ENCODE results near the gene MED31. TPM values are rescaled to one million over a fixed set of nuclear protein-coding genes. Genes with fewer than 3 reads are reported as not detected.
A peak's percentile ranks its signal among the peaks of the same experiment; 100 is the strongest.

The MED31 gene
- total RNA-seq, 1 experiment from 2014 or later, result 10.6 TPM

DNA sequence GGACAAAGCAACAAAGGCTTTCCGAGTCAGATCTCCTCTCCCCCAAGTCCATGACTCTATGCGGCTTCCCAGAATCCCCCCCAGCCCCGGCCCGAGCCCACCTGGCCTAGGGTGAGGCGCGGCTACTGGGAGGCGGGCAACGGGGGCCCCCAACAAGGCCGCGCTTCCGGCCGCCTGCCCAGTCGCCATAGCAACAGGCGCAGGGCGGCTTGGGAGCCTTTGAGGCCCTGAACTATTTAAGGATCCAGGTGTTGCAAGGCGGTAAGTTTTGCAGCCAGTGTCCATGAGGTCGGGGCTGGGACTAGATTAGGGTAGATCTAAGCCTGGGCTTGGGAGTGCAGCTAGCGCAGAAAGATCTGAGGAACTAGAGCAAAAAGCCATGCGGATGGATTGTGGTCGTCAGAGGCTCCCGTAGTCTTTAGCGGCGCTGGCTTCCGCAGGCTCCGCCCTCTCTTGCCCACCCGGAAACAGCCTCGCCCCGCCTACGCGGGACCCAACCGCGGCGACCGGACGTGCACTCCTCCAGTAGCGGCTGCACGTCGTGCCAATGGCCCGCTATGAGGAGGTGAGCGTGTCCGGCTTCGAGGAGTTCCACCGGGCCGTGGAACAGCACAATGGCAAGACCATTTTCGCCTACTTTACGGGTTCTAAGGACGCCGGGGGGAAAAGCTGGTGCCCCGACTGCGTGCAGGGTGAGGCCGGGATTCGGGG is 10.7 kb downstream of the MED31 start, which contains the start of the genes KIAA0753 and TXNDC17 (continued):
- TF ChIP-seq, protein P1, sequence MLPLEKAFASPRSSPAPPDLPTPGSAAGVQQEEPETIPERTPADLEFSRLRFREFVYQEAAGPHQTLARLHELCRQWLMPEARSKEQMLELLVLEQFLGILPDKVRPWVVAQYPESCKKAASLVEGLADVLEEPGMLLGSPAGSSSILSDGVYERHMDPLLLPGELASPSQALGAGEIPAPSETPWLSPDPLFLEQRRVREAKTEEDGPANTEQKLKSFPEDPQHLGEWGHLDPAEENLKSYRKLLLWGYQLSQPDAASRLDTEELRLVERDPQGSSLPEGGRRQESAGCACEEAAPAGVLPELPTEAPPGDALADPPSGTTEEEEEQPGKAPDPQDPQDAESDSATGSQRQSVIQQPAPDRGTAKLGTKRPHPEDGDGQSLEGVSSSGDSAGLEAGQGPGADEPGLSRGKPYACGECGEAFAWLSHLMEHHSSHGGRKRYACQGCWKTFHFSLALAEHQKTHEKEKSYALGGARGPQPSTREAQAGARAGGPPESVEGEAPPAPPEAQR (CRISPR knock-in tag; IDR thresholded peaks at IDR 0.05), result no peak
- TF ChIP-seq TCF7 (CRISPR knock-in tag; IDR thresholded peaks at IDR 0.05; ENCODE audit: low read depth) (no peak), FOXP1 (CRISPR knock-in tag; IDR thresholded peaks at IDR 0.05; ENCODE audit: borderline replicate concordance) (peak; percentile 70), ZNF416 (CRISPR knock-in tag; IDR thresholded peaks at IDR 0.05) (peak; percentile 56; the same call in 1 of the 2 replicates), HMGA2 (CRISPR knock-in tag; IDR thresholded peaks at IDR 0.05) (no peak; the same call in 1 of the 2 replicates), ZNF121 (CRISPR knock-in tag; IDR thresholded peaks at IDR 0.05) (no peak), FOXJ3 (CRISPR knock-in tag; IDR thresholded peaks at IDR 0.05; ENCODE audit: borderline replicate concordance) (no peak), TEAD4 (CRISPR knock-in tag; IDR thresholded peaks at IDR 0.05) (no peak), SP1 (CRISPR knock-in tag; conservative IDR thresholded peaks at IDR 0.05) (peak; percentile 72), OVOL2 (CRISPR knock-in tag; IDR thresholded peaks at IDR 0.05; ENCODE audit: borderline replicate concordance) (no peak), ZNF232 (CRISPR knock-in tag; IDR thresholded peaks at IDR 0.05) (0 out of 2 replicates have a peak, but pooled peaks have one; percentile 16), NFATC4 (CRISPR knock-in tag; IDR thresholded peaks at IDR 0.05) (0 out of 2 replicates have a peak, but pooled peaks have one; percentile 19), GRHL2 (CRISPR knock-in tag; IDR thresholded peaks at IDR 0.05; ENCODE audit: insufficient replicate concordance, severe bottlenecking) (no peak), TEAD1 (CRISPR knock-in tag; IDR thresholded peaks at IDR 0.05) (peak; percentile 53; the same call in 1 of the 2 replicates), TP53 (CRISPR knock-in tag; IDR thresholded peaks at IDR 0.05) (peak; percentile 88; the same call in 1 of the 2 replicates)
- TF ChIP-seq, protein P2, sequence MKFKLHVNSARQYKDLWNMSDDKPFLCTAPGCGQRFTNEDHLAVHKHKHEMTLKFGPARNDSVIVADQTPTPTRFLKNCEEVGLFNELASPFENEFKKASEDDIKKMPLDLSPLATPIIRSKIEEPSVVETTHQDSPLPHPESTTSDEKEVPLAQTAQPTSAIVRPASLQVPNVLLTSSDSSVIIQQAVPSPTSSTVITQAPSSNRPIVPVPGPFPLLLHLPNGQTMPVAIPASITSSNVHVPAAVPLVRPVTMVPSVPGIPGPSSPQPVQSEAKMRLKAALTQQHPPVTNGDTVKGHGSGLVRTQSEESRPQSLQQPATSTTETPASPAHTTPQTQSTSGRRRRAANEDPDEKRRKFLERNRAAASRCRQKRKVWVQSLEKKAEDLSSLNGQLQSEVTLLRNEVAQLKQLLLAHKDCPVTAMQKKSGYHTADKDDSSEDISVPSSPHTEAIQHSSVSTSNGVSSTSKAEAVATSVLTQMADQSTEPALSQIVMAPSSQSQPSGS (CRISPR knock-in tag; IDR thresholded peaks at IDR 0.05; ENCODE audit: borderline replicate concordance, low read depth), result no peak
- TF ChIP-seq, protein P3, sequence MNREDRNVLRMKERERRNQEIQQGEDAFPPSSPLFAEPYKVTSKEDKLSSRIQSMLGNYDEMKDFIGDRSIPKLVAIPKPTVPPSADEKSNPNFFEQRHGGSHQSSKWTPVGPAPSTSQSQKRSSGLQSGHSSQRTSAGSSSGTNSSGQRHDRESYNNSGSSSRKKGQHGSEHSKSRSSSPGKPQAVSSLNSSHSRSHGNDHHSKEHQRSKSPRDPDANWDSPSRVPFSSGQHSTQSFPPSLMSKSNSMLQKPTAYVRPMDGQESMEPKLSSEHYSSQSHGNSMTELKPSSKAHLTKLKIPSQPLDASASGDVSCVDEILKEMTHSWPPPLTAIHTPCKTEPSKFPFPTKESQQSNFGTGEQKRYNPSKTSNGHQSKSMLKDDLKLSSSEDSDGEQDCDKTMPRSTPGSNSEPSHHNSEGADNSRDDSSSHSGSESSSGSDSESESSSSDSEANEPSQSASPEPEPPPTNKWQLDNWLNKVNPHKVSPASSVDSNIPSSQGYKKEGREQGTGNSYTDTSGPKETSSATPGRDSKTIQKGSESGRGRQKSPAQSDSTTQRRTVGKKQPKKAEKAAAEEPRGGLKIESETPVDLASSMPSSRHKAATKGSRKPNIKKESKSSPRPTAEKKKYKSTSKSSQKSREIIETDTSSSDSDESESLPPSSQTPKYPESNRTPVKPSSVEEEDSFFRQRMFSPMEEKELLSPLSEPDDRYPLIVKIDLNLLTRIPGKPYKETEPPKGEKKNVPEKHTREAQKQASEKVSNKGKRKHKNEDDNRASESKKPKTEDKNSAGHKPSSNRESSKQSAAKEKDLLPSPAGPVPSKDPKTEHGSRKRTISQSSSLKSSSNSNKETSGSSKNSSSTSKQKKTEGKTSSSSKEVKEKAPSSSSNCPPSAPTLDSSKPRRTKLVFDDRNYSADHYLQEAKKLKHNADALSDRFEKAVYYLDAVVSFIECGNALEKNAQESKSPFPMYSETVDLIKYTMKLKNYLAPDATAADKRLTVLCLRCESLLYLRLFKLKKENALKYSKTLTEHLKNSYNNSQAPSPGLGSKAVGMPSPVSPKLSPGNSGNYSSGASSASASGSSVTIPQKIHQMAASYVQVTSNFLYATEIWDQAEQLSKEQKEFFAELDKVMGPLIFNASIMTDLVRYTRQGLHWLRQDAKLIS (CRISPR knock-in tag; IDR thresholded peaks at IDR 0.05; ENCODE audit: borderline replicate concordance), result no peak
- TF ChIP-seq, protein P4, sequence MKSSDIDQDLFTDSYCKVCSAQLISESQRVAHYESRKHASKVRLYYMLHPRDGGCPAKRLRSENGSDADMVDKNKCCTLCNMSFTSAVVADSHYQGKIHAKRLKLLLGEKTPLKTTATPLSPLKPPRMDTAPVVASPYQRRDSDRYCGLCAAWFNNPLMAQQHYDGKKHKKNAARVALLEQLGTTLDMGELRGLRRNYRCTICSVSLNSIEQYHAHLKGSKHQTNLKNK (CRISPR knock-in tag; IDR thresholded peaks at IDR 0.05), result peak; percentile 5; the same call in 1 of the 2 replicates
- TF ChIP-seq, protein P5, sequence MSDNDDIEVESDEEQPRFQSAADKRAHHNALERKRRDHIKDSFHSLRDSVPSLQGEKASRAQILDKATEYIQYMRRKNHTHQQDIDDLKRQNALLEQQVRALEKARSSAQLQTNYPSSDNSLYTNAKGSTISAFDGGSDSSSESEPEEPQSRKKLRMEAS (CRISPR knock-in tag; IDR thresholded peaks at IDR 0.05), result peak; percentile 37; the same call in 1 of the 2 replicates
- TF ChIP-seq, protein P6, sequence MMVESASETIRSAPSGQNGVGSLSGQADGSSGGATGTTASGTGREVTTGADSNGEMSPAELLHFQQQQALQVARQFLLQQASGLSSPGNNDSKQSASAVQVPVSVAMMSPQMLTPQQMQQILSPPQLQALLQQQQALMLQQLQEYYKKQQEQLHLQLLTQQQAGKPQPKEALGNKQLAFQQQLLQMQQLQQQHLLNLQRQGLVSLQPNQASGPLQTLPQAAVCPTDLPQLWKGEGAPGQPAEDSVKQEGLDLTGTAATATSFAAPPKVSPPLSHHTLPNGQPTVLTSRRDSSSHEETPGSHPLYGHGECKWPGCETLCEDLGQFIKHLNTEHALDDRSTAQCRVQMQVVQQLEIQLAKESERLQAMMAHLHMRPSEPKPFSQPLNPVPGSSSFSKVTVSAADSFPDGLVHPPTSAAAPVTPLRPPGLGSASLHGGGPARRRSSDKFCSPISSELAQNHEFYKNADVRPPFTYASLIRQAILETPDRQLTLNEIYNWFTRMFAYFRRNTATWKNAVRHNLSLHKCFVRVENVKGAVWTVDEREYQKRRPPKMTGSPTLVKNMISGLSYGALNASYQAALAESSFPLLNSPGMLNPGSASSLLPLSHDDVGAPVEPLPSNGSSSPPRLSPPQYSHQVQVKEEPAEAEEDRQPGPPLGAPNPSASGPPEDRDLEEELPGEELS (CRISPR knock-in tag; IDR thresholded peaks at IDR 0.05), result peak; percentile 87
- TF ChIP-seq, protein P7, sequence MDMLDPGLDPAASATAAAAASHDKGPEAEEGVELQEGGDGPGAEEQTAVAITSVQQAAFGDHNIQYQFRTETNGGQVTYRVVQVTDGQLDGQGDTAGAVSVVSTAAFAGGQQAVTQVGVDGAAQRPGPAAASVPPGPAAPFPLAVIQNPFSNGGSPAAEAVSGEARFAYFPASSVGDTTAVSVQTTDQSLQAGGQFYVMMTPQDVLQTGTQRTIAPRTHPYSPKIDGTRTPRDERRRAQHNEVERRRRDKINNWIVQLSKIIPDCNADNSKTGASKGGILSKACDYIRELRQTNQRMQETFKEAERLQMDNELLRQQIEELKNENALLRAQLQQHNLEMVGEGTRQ (CRISPR knock-in tag; IDR thresholded peaks at IDR 0.05), result no peak
- TF ChIP-seq, protein P8, sequence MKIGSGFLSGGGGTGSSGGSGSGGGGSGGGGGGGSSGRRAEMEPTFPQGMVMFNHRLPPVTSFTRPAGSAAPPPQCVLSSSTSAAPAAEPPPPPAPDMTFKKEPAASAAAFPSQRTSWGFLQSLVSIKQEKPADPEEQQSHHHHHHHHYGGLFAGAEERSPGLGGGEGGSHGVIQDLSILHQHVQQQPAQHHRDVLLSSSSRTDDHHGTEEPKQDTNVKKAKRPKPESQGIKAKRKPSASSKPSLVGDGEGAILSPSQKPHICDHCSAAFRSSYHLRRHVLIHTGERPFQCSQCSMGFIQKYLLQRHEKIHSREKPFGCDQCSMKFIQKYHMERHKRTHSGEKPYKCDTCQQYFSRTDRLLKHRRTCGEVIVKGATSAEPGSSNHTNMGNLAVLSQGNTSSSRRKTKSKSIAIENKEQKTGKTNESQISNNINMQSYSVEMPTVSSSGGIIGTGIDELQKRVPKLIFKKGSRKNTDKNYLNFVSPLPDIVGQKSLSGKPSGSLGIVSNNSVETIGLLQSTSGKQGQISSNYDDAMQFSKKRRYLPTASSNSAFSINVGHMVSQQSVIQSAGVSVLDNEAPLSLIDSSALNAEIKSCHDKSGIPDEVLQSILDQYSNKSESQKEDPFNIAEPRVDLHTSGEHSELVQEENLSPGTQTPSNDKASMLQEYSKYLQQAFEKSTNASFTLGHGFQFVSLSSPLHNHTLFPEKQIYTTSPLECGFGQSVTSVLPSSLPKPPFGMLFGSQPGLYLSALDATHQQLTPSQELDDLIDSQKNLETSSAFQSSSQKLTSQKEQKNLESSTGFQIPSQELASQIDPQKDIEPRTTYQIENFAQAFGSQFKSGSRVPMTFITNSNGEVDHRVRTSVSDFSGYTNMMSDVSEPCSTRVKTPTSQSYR (CRISPR knock-in tag; IDR thresholded peaks at IDR 0.05), result no peak
- TF ChIP-seq, protein P9, sequence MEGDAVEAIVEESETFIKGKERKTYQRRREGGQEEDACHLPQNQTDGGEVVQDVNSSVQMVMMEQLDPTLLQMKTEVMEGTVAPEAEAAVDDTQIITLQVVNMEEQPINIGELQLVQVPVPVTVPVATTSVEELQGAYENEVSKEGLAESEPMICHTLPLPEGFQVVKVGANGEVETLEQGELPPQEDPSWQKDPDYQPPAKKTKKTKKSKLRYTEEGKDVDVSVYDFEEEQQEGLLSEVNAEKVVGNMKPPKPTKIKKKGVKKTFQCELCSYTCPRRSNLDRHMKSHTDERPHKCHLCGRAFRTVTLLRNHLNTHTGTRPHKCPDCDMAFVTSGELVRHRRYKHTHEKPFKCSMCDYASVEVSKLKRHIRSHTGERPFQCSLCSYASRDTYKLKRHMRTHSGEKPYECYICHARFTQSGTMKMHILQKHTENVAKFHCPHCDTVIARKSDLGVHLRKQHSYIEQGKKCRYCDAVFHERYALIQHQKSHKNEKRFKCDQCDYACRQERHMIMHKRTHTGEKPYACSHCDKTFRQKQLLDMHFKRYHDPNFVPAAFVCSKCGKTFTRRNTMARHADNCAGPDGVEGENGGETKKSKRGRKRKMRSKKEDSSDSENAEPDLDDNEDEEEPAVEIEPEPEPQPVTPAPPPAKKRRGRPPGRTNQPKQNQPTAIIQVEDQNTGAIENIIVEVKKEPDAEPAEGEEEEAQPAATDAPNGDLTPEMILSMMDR (IDR thresholded peaks at IDR 0.05), result no peak
